RWPE2 (cell line): Measurements from ENCODE around the gene SLC25A21.
"Not testable (repeated sequence)": the region's sequence is repeated elsewhere in the genome, so short reads cannot be mapped to it uniquely, and the experiment has no call there.

Experiments
- ATAC-seq: fragments of 200-7000 bp; cut with Tn5 transposase; 3 replicates; pipeline ENCODE4 v1.9.1; 2021; ENCODE audit warnings: low read depth
- DNase-seq: peaks from one replicate; pipeline ENCODE4 v3.0.0-alpha.2; 2020; ENCODE audit warnings: low spot score
- H3K27ac ChIP-seq: fragments of 450-650 bp; 2 replicates; pipeline ENCODE4 v1.5.1; 2017; ENCODE audit warnings: mild to moderate bottlenecking; ENCODE audit not compliant: poor library complexity, severe bottlenecking
- H3K27me3 ChIP-seq: fragments of 250-450 bp; sonication (Bioruptor Pico); 2 replicates; pipeline ENCODE4 v1.5.1; 2021; ENCODE audit warnings: mild to moderate bottlenecking, moderate library complexity; ENCODE audit not compliant: insufficient read depth, poor library complexity, severe bottlenecking
- H3K36me3 ChIP-seq: fragments of 250-450 bp; sonication (Bioruptor Pico); 2 replicates; pipeline ENCODE4 v1.5.1; 2020; ENCODE audit warnings: low read depth, mild to moderate bottlenecking, moderate library complexity
- H3K4me1 ChIP-seq: fragments of 250-450 bp; sonication (Bioruptor Pico); 2 replicates; pipeline ENCODE4 v1.5.1; 2021; ENCODE audit warnings: mild to moderate bottlenecking, moderate library complexity; ENCODE audit not compliant: insufficient read depth, poor library complexity, severe bottlenecking
- H3K4me3 ChIP-seq: fragments of 250-450 bp; sonication (Bioruptor Pico); 2 replicates; pipeline ENCODE4 v1.5.1; 2021; ENCODE audit warnings: mild to moderate bottlenecking, moderate library complexity; ENCODE audit not compliant: severe bottlenecking
- H3K9me3 ChIP-seq: fragments of 250-450 bp; sonication (Bioruptor Pico); 2 replicates; pipeline ENCODE4 v1.5.1; 2021; ENCODE audit warnings: mild to moderate bottlenecking, moderate library complexity; ENCODE audit not compliant: severe bottlenecking
- CTCF ChIP-seq: fragments of 450-650 bp; IDR thresholded peaks from one replicate; pipeline ENCODE4 v1.5.1; 2017; ENCODE audit warnings: mild to moderate bottlenecking, moderate library complexity; ENCODE audit not compliant: poor library complexity, severe bottlenecking

The SLC25A21 gene

GRCh38 chr14:36817071-36817930 is 355.1 kb downstream of the SLC25A21 start:
- no peak for TF ChIP-seq CTCF
- no peaks in the 10 kb centered on the region for H3K9me3 ChIP-seq
- H3K4me1 ChIP-seq: peaks cover 18% of the 10 kb centered on the region
- no peaks in the 10 kb centered on the region for H3K36me3 ChIP-seq
- H3K27ac ChIP-seq: no peak overlapping the region
- no peak overlapping the region for H3K4me3 ChIP-seq
- ATAC-seq: no peak
- no peaks in the 10 kb centered on the region for H3K27me3 ChIP-seq
- DNase-seq: no peak

- Histone ChIP-seq H3K4me1 (peaks cover 13% of the 10 kb centered on the region), H3K27ac (no peak overlapping the region), H3K4me3 (no peak overlapping the region), H3K27me3 (no peaks in the 10 kb centered on the region), H3K9me3 (no peaks in the 10 kb centered on the region), H3K36me3 (no peaks in the 10 kb centered on the region)
- no peak for TF ChIP-seq CTCF
- ATAC-seq: peak; percentile 37; the same call in 2 of the 3 replicates
- DNase-seq: no peak
Observed at GRCh38 chr14:36816481-36816880, 355.9 kb downstream of the SLC25A21 start.

- not testable (repeated sequence) for H3K4me1 ChIP-seq, ATAC-seq, H3K4me3 ChIP-seq, H3K27me3 ChIP-seq, H3K9me3 ChIP-seq, DNase-seq, H3K36me3 ChIP-seq, H3K27ac ChIP-seq
Observed at GRCh38 chr14:36814783-36815182, 357.6 kb downstream of the SLC25A21 start.

GRCh38 chr14:36810209-36810608 is 362.2 kb downstream of the SLC25A21 start:
- no peak overlapping the region for H3K27ac ChIP-seq
- DNase-seq (no peak), ATAC-seq (no peak)
- no peak overlapping the region for H3K4me3 ChIP-seq
- TF ChIP-seq CTCF: no peak
- no peaks in the 10 kb centered on the region for H3K27me3 ChIP-seq
- no peaks in the 10 kb centered on the region for H3K9me3 ChIP-seq
- no peaks in the 10 kb centered on the region for H3K4me1 ChIP-seq
- no peaks in the 10 kb centered on the region for H3K36me3 ChIP-seq

GRCh38 chr14:36807727-36808126 is 364.7 kb downstream of the SLC25A21 start:
- DNase-seq: no peak
- H3K9me3 ChIP-seq: no peaks in the 10 kb centered on the region
- H3K27ac ChIP-seq: no peak overlapping the region
- H3K27me3 ChIP-seq: no peaks in the 10 kb centered on the region
- no peak for ATAC-seq
- no peak overlapping the region for H3K4me3 ChIP-seq
- TF ChIP-seq CTCF: no peak
- no peaks in the 10 kb centered on the region for H3K36me3 ChIP-seq
- no peaks in the 10 kb centered on the region for H3K4me1 ChIP-seq
